HEK293 (cell line): Measurements from ENCODE around the gene PCLO.

Source experiments
- ZNF211 ChIP-seq: fragments of 450-650 bp; formaldehyde crosslinking; IDR thresholded peaks from 2 replicates; pipeline ENCODE4 v1.5.1; 2016; ENCODE audit warnings: low read depth, missing biosample characterization, missing genetic modification characterization
- ZNF24 ChIP-seq: fragments of 450-650 bp; formaldehyde crosslinking; IDR thresholded peaks from 2 replicates; pipeline ENCODE4 v1.5.1; 2016; ENCODE audit warnings: missing biosample characterization, missing genetic modification characterization
- ZNF274 ChIP-seq, 2 experiments: fragments of 200-500 bp in 1 of 2; fragments of 450-650 bp in 1 of 2; sonication (Bioruptor generic) in 1 of 2; formaldehyde crosslinking in 1 of 2; IDR thresholded peaks; 2 replicates each; pipeline versions ENCODE4 v1.5.1 to v1.6.1; 2014 to 2016; ENCODE audit warnings: borderline replicate concordance in 1 of 2, inconsistent platforms in 1 of 2, low read length in 1 of 2, missing biosample characterization in 1 of 2, missing genetic modification characterization in 1 of 2
- ZNF473 ChIP-seq: fragments of 450-650 bp; formaldehyde crosslinking; IDR thresholded peaks from 2 replicates; pipeline ENCODE4 v1.5.1; 2017; ENCODE audit warnings: missing biosample characterization, missing genetic modification characterization
- ZNF830 ChIP-seq: fragments of 450-650 bp; IDR thresholded peaks from 2 replicates; pipeline ENCODE4 v1.5.0; 2018; ENCODE audit warnings: missing biosample characterization, missing genetic modification characterization, low read depth, mild to moderate bottlenecking, moderate library complexity
- TF ChIP-seq, protein P1 (sequence below): fragments of 450-650 bp; formaldehyde crosslinking; IDR thresholded peaks from 2 replicates; pipeline ENCODE4 v1.5.1; 2016; ENCODE audit warnings: missing biosample characterization, missing genetic modification characterization
- TF ChIP-seq, protein P2 (sequence below): fragments of 450-650 bp; formaldehyde crosslinking; IDR thresholded peaks from 2 replicates; pipeline ENCODE4 v1.5.1; 2017; ENCODE audit warnings: missing biosample characterization, mild to moderate bottlenecking, missing genetic modification characterization, moderate library complexity

DNA sequence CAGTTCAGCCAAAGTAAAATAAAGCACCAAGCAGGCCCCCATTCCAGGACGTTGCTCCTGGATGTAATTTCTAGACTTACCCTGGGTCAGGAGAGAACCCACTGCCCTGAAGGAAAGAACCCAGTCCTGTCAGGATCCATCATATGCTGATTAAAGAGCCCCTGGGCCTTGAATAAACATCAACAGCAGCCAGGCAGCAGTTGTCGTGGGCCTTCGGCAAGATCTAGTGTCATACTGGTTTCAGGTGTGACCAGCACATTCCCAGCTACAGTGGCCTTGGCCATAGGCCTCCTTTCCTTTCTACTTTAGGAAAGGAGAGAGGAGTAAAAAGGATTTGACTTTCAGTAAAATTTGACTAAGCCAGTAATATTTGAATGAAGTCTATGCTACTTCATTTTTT is 430.0 kb downstream of the PCLO start:
- no peak for TF ChIP-seq ZNF24 (tag by site-specific recombination)
- no peak for TF ChIP-seq ZNF830
- TF ChIP-seq, protein P1, sequence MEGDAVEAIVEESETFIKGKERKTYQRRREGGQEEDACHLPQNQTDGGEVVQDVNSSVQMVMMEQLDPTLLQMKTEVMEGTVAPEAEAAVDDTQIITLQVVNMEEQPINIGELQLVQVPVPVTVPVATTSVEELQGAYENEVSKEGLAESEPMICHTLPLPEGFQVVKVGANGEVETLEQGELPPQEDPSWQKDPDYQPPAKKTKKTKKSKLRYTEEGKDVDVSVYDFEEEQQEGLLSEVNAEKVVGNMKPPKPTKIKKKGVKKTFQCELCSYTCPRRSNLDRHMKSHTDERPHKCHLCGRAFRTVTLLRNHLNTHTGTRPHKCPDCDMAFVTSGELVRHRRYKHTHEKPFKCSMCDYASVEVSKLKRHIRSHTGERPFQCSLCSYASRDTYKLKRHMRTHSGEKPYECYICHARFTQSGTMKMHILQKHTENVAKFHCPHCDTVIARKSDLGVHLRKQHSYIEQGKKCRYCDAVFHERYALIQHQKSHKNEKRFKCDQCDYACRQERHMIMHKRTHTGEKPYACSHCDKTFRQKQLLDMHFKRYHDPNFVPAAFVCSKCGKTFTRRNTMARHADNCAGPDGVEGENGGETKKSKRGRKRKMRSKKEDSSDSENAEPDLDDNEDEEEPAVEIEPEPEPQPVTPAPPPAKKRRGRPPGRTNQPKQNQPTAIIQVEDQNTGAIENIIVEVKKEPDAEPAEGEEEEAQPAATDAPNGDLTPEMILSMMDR (tag by site-specific recombination) = no peak
- no peak for TF ChIP-seq ZNF473 (tag by site-specific recombination)
- no peak for TF ChIP-seq ZNF274 (IDR thresholded peaks at IDR 0.05; ENCODE audit: low read length)
- TF ChIP-seq ZNF274 (tag by site-specific recombination; IDR thresholded peaks at IDR 0.05; ENCODE audit: borderline replicate concordance) = no peak
- no peak for TF ChIP-seq ZNF211 (tag by site-specific recombination)
- TF ChIP-seq, protein P2, sequence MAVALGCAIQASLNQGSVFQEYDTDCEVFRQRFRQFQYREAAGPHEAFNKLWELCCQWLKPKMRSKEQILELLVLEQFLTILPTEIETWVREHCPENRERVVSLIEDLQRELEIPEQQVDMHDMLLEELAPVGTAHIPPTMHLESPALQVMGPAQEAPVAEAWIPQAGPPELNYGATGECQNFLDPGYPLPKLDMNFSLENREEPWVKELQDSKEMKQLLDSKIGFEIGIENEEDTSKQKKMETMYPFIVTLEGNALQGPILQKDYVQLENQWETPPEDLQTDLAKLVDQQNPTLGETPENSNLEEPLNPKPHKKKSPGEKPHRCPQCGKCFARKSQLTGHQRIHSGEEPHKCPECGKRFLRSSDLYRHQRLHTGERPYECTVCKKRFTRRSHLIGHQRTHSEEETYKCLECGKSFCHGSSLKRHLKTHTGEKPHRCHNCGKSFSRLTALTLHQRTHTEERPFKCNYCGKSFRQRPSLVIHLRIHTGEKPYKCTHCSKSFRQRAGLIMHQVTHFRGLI (tag by site-specific recombination) = no peak
